Subcutaneous preadipocyte (primary cell): Measurements from ENCODE around the gene TNNC1. TPM values are rescaled to one million over a fixed set of nuclear protein-coding genes. Genes with fewer than 3 reads are reported as not detected.

Experiments used
- total RNA-seq: library from RNA; depleted of rRNA; stranded (reverse); fragments of >200 nt; gene quantifications from 2 replicates; pipeline ENCODE4 v1.2.3, GENCODE V29; 2012

Gene TNNC1
- 0.37 TPM in 1 of 2 replicates, not detected in the other for total RNA-seq

DNA sequence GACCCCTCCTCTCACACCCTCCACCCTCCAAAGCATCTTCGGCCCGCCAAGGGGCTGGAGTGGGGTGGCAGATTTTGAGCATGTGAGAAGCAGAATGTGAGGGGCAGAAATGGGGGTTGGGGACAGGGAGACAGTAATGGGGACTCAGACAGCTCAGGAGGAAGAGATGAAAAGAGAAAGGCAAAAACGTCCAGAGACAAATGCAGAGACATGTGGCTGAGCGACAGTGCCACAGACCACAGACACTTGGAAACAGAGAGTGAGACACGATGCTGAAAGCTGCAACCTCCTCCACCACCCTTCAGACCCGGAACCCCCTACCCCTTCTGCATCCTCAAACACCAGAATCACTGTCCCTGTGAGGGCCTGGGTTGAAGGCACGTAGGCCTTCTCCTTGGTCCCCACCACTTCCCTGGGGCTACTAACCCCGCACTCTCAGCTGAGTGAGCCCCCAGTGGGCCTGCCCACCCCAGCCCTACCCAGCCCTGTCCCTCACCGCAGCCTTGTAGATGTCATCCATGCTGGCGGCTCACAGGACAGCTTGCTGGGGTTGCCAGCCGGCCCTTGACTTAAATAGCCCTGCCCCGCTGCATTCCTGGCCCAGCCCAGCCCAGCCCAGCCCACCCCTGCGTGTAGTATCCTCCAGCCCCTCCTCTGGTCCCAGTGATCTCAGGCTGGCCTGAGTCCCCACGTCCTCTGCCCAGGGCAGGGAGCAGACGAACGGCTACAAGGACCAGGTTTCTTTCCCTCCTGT is at the start of gene TNNC1:
TNNC1 (minus strand) TSS at position 546 of the 754 bp plus-strand sequence; CDS start at position 520, 26 bp downstream.

DNA sequence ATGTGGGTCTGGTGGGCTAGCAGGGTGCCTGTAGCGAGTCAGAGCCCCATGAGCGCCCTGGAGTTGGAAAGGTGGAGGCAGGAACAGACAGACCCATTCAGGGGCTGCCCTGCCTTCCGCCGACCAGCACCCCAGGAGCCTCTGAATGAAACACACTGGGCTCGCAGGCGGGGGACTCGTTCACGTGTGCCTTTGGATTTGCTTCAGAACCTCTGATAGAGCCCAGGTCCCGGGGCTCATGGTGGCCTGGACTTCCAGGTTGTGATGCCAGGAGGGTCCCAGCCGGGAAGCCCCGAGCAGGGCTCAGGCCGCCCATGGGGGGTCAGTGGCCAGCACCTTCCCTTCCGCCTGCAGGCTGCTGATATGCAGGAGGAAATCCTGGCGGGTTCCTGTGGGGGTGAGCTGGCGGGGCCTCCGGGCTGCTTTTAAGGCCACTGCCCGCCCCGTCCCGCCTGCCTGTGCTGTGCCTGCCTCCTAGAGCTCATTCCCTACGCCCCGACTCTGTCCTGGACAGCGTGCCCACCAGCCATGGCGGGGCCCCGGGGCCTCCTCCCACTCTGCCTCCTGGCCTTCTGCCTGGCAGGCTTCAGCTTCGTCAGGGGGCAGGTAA is 41.1 kb upstream of the TNNC1 start, which contains the start of gene STAB1:
STAB1 (plus strand) TSS at position 453 of the 610 bp plus-strand sequence; CDS start at position 529, 76 bp downstream.

GRCh38 chr3:52455283-52456168 is 1.7 kb upstream of the TNNC1 start, which contains the start of gene NISCH:
TSS of gene NISCH (plus strand) at chr3:52455604. CDS start at chr3:52455642, 38 bp downstream.

GRCh38 chr3:52444860-52445793 is 8.7 kb downstream of the TNNC1 start, which contains the start of gene SEMA3G:
TSS of gene SEMA3G (minus strand) at chr3:52445103. CDS start at chr3:52445027, 76 bp downstream.

Other genes with a start within 250 kb of the TNNC1 start
- not detected in 2 replicates for gene TLR9, start 228.4 kb downstream of the TNNC1 start, total RNA-seq
- gene TWF2, start 214.9 kb downstream of the TNNC1 start, total RNA-seq: 122 and 144 TPM in 2 replicates
- 10.9 and 17.6 TPM in 2 replicates for gene PPM1M, start 208.3 kb downstream of the TNNC1 start, total RNA-seq
- 43.0 and 57.3 TPM in 2 replicates for gene WDR82, start 175.4 kb downstream of the TNNC1 start, total RNA-seq
- 18.0 and 18.4 TPM in 2 replicates for gene GLYCTK, start 166.2 kb downstream of the TNNC1 start, total RNA-seq
- 2.5 and 6.6 TPM in 2 replicates for gene DNAH1, start 137.7 kb downstream of the TNNC1 start, total RNA-seq
- 50.7 and 59.8 TPM in 2 replicates for gene BAP1, start 44.0 kb downstream of the TNNC1 start, total RNA-seq
- gene PHF7, start 43.4 kb downstream of the TNNC1 start, total RNA-seq: 5.5 and 6.1 TPM in 2 replicates
- gene SEMA3G, start 8.9 kb downstream of the TNNC1 start, total RNA-seq: 0.20 TPM in 1 of 2 replicates, not detected in the other
- gene NISCH, start 1.6 kb upstream of the TNNC1 start, total RNA-seq: 48.1 and 53.4 TPM in 2 replicates
- gene STAB1, start 41.3 kb upstream of the TNNC1 start, total RNA-seq: 0.20 and 1.8 TPM in 2 replicates
- 44.5 and 52.8 TPM in 2 replicates for gene NT5DC2, start 79.8 kb upstream of the TNNC1 start, total RNA-seq
- gene UQCC5, start 82.6 kb upstream of the TNNC1 start, total RNA-seq: 5.9 and 7.4 TPM in 2 replicates
- 52.9 and 75.7 TPM in 2 replicates for gene PBRM1, start 231.9 kb upstream of the TNNC1 start, total RNA-seq
- gene GNL3, start 232.0 kb upstream of the TNNC1 start, total RNA-seq: 121 and 159 TPM in 2 replicates